ENCODE results near the gene TTC6. TPM values are rescaled to one million over a fixed set of nuclear protein-coding genes. Genes with fewer than 3 reads are reported as not detected.

The TTC6 gene
- total RNA-seq, 4 donors from 2014 or later = not detected

GRCh38 chr14:37565550-37565949 is 29.9 kb upstream of the TTC6 start:
- no peak for TF ChIP-seq CTCF (IDR thresholded peaks at IDR 0.05 in 4 of 5, conservative IDR thresholded peaks at IDR 0.05 in 1 of 5)
- TF ChIP-seq POLR2A (IDR thresholded peaks at IDR 0.05) = no peak
- no peaks in the 10 kb centered on the region for H3K36me3 ChIP-seq
- in situ Hi-C loops (cut with MboI; ENCODE audit: low sequenced_read_pairs in 4 of 4) = no loop called here
- H3K4me3 ChIP-seq = no peak overlapping the region
- intact Hi-C loops (cut with DNase I; ENCODE audit: low total_unique reads) = no loop called here
- no peaks in the 10 kb centered on the region for H3K4me1 ChIP-seq
- no peak for ATAC-seq
- no peaks in the 10 kb centered on the region for H3K9me3 ChIP-seq
- DNase-seq = no peak
- H3K27me3 ChIP-seq = peaks cover 0 to 3% (median 0%) of the 10 kb centered on the region in 3 donors
- H3K27ac ChIP-seq = no peak overlapping the region

- TF ChIP-seq POLR2A (IDR thresholded peaks at IDR 0.05) (no peak), CTCF (IDR thresholded peaks at IDR 0.05 in 4 of 5, conservative IDR thresholded peaks at IDR 0.05 in 1 of 5) (no peak)
- ATAC-seq (no peak), DNase-seq (no peak)
- intact Hi-C loops (cut with DNase I; ENCODE audit: low total_unique reads) (no loop called here), in situ Hi-C loops (cut with MboI; ENCODE audit: low sequenced_read_pairs in 4 of 4) (no loop called here)
- Histone ChIP-seq H3K4me3 (no peak overlapping the region), H3K9me3 (no peaks in the 10 kb centered on the region), H3K36me3 (no peaks in the 10 kb centered on the region), H3K27ac (no peak overlapping the region), H3K4me1 (no peaks in the 10 kb centered on the region), H3K27me3 (peaks cover 0 to 5% (median 0%) of the 10 kb centered on the region in 3 donors)
Observed at GRCh38 chr14:37566811-37567371, 28.5 kb upstream of the TTC6 start.

- ATAC-seq (no peak), DNase-seq (no peak)
- no peak overlapping the region for H3K4me3 ChIP-seq
- no peaks in the 10 kb centered on the region for H3K4me1 ChIP-seq
- H3K27me3 ChIP-seq = peaks cover 0 to 14% (median 4%) of the 10 kb centered on the region in 3 donors
- no peak for TF ChIP-seq POLR2A (IDR thresholded peaks at IDR 0.05)
- intact Hi-C loops (cut with DNase I; ENCODE audit: low total_unique reads) = no loop called here
- in situ Hi-C loops (cut with MboI; ENCODE audit: low sequenced_read_pairs in 4 of 4) = no loop called here
- H3K27ac ChIP-seq = no peak overlapping the region
- H3K36me3 ChIP-seq = no peaks in the 10 kb centered on the region
- no peaks in the 10 kb centered on the region for H3K9me3 ChIP-seq
Observed at GRCh38 chr14:37569729-37570128, 25.7 kb upstream of the TTC6 start.

- intact Hi-C loops (cut with DNase I; ENCODE audit: low total_unique reads) (no loop called here), in situ Hi-C loops (cut with MboI; ENCODE audit: low sequenced_read_pairs in 4 of 4) (no loop called here)
- H3K27me3 ChIP-seq = peaks cover 0 to 24% (median 7%) of the 10 kb centered on the region in 3 donors
- DNase-seq (no peak), ATAC-seq (no peak)
- no peak overlapping the region for H3K27ac ChIP-seq
- H3K36me3 ChIP-seq = no peaks in the 10 kb centered on the region
- H3K4me3 ChIP-seq = no peak overlapping the region
- no peaks in the 10 kb centered on the region for H3K9me3 ChIP-seq
- H3K4me1 ChIP-seq = no peaks in the 10 kb centered on the region
- TF ChIP-seq CTCF (IDR thresholded peaks at IDR 0.05 in 4 of 5, conservative IDR thresholded peaks at IDR 0.05 in 1 of 5) (no peak), POLR2A (IDR thresholded peaks at IDR 0.05) (no peak)
Observed at GRCh38 chr14:37571391-37571790, 24.0 kb upstream of the TTC6 start.

GRCh38 chr14:37573356-37573755 is 22.1 kb upstream of the TTC6 start:
- Histone ChIP-seq H3K36me3 (no peaks in the 10 kb centered on the region), H3K4me1 (no peaks in the 10 kb centered on the region), H3K27ac (no peak overlapping the region), H3K4me3 (no peak overlapping the region), H3K27me3 (peaks cover 0 to 31% (median 12%) of the 10 kb centered on the region in 3 donors), H3K9me3 (no peaks in the 10 kb centered on the region)
- TF ChIP-seq CTCF (IDR thresholded peaks at IDR 0.05 in 4 of 5, conservative IDR thresholded peaks at IDR 0.05 in 1 of 5) (no peak), POLR2A (IDR thresholded peaks at IDR 0.05) (no peak)
- in situ Hi-C loops (cut with MboI; ENCODE audit: low sequenced_read_pairs in 4 of 4) (no loop called here), intact Hi-C loops (cut with DNase I; ENCODE audit: low total_unique reads) (no loop called here)
- ATAC-seq (no peak), DNase-seq (no peak)

All from gastrocnemius medialis (tissue), 4 donors.